Neural cell (in vitro differentiated cells): ENCODE results near the gene PRF1.
"Not testable (repeated sequence)": the region's sequence is repeated elsewhere in the genome, so short reads cannot be mapped to it uniquely, and the experiment has no call there.

ENCODE experiments used
- CTCF ChIP-seq: fragments of 450-650 bp; IDR thresholded peaks from 2 replicates; pipeline ENCODE4 v1.5.1; 2014; ENCODE audit warnings: antibody characterized with exemption, mild to moderate bottlenecking, moderate library complexity; ENCODE audit not compliant: poor library complexity, severe bottlenecking
- SMC3 ChIP-seq: fragments of 450-650 bp; conservative IDR thresholded peaks from 2 replicates; pipeline ENCODE4 v1.6.1; 2014; ENCODE audit warnings: antibody characterized with exemption, mild to moderate bottlenecking, moderate library complexity; ENCODE audit not compliant: poor library complexity

GRCh38 chr10:70639640-70640383 is 37.3 kb upstream of the PRF1 start:
- not testable (repeated sequence) for TF ChIP-seq CTCF, SMC3
